Measurements from ENCODE around the gene TICAM2.

GRCh38 chr5:115640274-115640673, 38.0 kb upstream of the TICAM2 start:
- no peak for TF ChIP-seq POLR2A (IDR thresholded peaks at IDR 0.05; ENCODE audit: low read depth, low read length)
- TF ChIP-seq POLR2AphosphoS5 (IDR thresholded peaks at IDR 0.05; ENCODE audit: low read depth, low read length), result no peak
- TF ChIP-seq SPI1 (IDR thresholded peaks at IDR 0.05; ENCODE audit: low read depth, low read length), result no peak
